Measurements from ENCODE around the gene MPST.

Gene MPST

DNA sequence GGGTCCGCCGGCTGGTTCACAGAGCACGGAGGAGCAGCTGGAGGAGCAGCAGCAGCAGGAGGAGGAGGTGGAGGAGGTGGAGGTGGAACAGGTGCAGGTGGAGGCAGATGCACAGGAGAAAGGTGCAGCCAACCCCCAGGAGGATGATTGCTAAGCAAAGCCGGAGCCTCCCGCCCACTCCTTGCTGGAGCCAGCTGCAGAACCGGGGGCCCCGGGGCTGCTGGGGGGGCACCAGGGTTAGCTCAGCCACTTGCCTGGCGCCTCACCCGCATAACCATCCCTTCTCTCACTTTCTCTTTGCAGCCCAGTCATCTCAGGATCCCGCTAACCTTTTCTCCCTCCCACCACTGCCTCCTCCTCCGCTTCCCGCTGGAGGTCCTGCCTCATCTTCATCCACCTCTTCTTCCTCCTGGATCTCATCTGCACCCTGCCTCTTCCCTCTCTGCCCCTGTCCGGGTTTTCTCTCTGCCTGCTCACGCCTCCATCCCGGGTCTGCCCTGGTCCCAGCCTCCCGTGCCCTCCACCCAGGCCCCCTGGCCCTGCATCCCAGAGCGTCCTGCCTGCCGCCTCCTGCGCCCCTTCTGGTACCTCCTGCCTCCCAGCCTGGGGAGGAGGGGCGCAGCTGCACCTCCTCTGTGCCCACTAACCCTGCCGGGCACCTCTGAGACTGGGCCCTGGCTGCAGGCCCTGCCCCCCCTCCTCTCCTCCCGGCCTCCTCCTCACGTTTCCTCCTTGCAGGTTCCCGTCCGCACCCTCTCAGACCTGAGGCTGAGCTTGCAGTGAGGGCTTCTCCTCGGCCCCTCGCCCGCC, 41.5 kb downstream of the MPST start:
- no peak overlapping the region for H3K4me3 ChIP-seq (ENCODE audit: low read depth, low read length)
- in situ Hi-C loops (cut with HindIII; ENCODE audit: low sequenced_read_pairs), result no loop called here
- DNase-seq (ENCODE audit: low read depth, low spot score), result no peak
- TF ChIP-seq, protein P1, sequence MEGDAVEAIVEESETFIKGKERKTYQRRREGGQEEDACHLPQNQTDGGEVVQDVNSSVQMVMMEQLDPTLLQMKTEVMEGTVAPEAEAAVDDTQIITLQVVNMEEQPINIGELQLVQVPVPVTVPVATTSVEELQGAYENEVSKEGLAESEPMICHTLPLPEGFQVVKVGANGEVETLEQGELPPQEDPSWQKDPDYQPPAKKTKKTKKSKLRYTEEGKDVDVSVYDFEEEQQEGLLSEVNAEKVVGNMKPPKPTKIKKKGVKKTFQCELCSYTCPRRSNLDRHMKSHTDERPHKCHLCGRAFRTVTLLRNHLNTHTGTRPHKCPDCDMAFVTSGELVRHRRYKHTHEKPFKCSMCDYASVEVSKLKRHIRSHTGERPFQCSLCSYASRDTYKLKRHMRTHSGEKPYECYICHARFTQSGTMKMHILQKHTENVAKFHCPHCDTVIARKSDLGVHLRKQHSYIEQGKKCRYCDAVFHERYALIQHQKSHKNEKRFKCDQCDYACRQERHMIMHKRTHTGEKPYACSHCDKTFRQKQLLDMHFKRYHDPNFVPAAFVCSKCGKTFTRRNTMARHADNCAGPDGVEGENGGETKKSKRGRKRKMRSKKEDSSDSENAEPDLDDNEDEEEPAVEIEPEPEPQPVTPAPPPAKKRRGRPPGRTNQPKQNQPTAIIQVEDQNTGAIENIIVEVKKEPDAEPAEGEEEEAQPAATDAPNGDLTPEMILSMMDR (IDR thresholded peaks at IDR 0.05; ENCODE audit: low read depth, low read length), result no peak

DNA sequence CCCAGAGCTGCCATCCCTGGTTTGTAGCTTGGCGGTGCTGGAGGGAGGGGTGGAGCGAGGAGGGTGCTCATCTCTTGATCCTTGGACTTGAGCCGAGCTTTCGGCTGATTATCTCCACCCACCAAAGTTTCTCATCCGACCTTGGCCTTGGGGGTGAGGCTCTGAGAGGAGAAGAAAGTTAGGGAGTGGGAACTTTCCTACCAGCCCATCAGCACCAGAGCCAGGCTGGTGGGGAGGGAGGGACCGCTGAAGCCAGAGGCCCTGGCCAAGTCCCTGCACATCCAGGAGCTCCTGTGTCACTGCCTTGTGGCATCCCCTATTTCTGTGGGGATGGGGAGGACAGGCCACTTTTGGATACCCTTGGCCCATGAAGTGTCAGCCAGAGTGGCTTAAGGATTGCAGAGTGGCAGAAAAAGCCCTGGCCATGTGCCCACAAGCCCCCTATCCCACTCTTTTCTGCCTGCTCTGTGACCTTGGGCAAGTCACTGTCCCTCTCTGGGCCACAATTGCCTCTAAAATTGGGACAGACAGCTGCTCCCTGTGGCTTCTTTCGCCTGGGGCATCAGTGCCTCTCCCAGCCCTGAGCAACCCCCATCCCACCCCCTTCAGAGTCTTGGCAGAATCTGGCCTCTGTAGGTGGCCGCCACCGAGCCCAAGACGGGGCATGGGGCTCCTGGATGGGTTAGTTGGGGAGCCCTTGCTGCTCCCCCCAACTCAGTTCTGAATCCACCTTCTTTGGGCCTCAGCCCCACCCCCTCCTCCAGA, 42.3 kb downstream of the MPST start:
- in situ Hi-C loops (cut with HindIII; ENCODE audit: low sequenced_read_pairs), result no loop called here
- no peak for DNase-seq (ENCODE audit: low read depth, low spot score)
- H3K4me3 ChIP-seq (ENCODE audit: low read depth, low read length), result no peak overlapping the region
- TF ChIP-seq, protein P1 (IDR thresholded peaks at IDR 0.05; ENCODE audit: low read depth, low read length), result no peak

DNA sequence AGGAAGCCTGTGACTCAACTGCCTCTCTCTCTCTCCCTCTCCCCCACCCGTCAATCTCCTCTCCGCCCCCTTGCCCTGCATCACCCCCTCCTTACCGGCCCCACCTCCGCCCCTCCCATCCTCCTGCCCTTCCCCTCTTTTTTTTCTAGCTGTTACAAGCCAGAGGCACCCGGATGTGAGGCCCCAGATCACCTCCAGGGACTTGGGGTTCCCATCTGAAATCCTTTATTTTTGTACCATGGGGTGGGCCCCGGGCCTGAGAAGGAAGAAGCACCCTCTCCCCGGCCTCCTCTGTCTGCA, 42.8 kb downstream of the MPST start:
- H3K4me3 ChIP-seq (ENCODE audit: low read depth, low read length), result no peak overlapping the region
- no peak for DNase-seq (ENCODE audit: low read depth, low spot score)
- TF ChIP-seq, protein P1 (IDR thresholded peaks at IDR 0.05; ENCODE audit: low read depth, low read length), result no peak
- in situ Hi-C loops (cut with HindIII; ENCODE audit: low sequenced_read_pairs), result no loop called here

DNA sequence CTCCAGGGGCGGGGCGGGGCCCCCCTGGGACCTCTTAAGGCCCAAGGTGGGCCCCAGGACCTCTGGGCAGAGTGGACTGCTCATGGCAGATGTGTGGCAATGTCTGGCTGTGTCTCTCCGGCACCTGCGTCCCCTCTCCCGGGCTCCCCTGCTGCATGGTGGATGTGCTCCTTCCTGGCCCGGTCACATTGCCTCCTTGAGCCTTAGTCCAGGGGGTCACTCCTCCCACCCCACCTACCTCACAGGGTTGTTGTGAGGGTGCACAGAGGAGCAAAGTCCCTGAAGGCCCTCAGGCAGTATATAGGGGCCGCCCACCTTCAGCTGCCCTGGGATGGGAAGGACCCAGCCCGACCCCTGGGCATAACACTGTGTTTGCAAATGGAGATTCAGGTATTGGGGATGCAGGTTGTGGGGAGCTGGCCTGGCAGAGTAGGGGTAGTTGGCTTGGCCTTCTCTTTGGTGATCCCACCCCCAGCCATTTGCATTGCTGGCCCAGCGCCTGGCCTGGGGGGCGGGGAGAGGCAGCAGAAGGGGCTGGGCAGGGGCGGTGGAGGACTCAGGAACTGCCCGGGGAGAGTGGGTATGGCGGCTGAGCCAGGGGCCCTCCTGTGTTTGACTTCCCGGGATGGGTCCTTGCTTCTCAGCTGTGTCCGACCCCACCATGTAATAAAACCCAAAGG, 43.3 kb downstream of the MPST start:
- no peak overlapping the region for H3K4me3 ChIP-seq (ENCODE audit: low read depth, low read length)
- TF ChIP-seq, protein P1 (IDR thresholded peaks at IDR 0.05; ENCODE audit: low read depth, low read length), result no peak
- DNase-seq (ENCODE audit: low read depth, low spot score), result no peak
- in situ Hi-C loops (cut with HindIII; ENCODE audit: low sequenced_read_pairs), result no loop called here

DNA sequence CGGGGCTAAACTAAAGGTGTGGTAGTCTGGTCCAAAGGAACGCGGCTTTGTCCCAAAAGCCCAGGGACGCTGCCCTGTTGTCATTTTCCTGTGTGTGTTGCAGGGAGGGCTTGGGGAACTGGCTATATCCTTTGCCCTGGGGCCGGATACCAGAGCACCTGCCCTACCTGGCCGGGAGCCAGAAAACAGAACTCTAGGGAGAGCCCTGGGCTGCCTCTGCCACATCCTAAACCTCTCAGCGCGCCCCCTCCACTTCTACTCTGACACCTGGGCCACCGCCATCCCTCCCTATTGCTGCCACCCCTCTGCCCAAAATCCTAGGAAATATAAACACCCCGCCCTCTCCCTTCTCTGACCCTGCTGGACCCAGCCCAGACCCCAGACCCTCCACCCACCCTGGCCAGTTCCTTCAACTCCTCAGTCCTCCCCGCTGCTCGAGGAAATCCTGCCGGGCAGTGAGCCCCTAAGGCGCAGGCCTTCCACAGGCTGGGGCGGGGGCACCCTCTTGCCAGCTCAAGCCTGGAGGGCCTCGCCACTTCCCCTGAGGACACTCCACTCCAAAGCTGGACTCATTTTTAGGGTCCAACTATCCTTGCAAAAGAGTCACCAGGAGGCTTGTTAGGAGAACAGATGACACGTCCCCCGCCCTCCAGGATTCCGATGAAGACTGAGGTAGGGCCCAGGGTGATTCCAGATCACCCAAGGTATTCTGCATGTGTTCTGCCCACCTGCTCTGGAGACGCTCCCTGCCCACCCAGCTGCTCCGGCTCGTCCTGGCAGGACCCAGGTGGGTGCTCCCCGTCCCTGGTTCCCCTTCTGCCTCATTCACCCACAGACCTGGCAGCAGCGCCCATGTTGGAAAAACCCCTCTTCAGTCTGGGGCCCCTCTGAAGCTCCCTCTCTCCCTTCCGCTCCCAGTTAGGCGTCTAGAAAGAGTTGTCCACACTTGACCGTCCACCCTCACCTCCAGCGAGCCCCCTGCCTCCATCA, 44.2 kb downstream of the MPST start:
- in situ Hi-C loops (cut with HindIII; ENCODE audit: low sequenced_read_pairs), result no loop called here
- DNase-seq (ENCODE audit: low read depth, low spot score), result no peak
- H3K4me3 ChIP-seq (ENCODE audit: low read depth, low read length), result no peak overlapping the region
- TF ChIP-seq, protein P1 (IDR thresholded peaks at IDR 0.05; ENCODE audit: low read depth, low read length), result no peak

DNA sequence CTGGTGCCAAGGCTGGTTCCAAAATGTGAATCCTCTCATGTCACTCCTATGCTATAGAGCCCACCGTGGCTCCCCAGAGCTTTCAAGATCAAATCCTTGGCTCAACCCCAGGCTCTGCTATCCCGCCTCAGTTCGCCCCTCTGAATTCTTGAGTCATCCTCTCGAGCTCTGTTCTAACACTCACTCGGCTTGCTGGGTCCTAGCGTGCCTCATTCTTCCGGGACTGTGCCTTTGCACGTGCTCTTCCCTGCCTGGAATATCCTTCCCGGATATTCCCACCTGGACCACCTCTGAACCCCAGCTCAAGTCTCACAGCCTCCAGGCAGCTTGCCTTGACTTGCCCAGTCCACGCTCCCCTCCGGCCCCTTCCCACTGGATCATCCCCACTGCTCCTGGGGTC, 45.0 kb downstream of the MPST start:
- TF ChIP-seq, protein P1 (IDR thresholded peaks at IDR 0.05; ENCODE audit: low read depth, low read length), result no peak
- no peak overlapping the region for H3K4me3 ChIP-seq (ENCODE audit: low read depth, low read length)
- no peak for DNase-seq (ENCODE audit: low read depth, low spot score)
- in situ Hi-C loops (cut with HindIII; ENCODE audit: low sequenced_read_pairs), result no loop called here

All from astrocyte of the spinal cord (primary cell).